MM.1S (cell line): ENCODE results near the gene DXO.
"Not testable (repeated sequence)": the region's sequence is repeated elsewhere in the genome, so short reads cannot be mapped to it uniquely, and the experiment has no call there.

ENCODE experiments used
- DNase-seq: peaks from one replicate; pipeline ENCODE4 v3.0.0-alpha.2; 2015
- H2AFZ ChIP-seq: fragments of 300-600 bp; sonication (generic); 2 replicates; pipeline ENCODE4 v1.6.0; 2016; ENCODE audit warnings: antibody characterized with exemption, low read length
- H3F3A ChIP-seq: fragments of 300-600 bp; sonication (generic); 2 replicates; pipeline ENCODE4 v1.6.1; 2016; ENCODE audit warnings: mild to moderate bottlenecking, antibody characterized with exemption, low read length, moderate library complexity, mixed read lengths; ENCODE audit not compliant: insufficient read depth
- H3K27ac ChIP-seq: fragments of 300-600 bp; sonication (generic); 2 replicates; pipeline ENCODE4 v1.5.1; 2016; ENCODE audit warnings: mild to moderate bottlenecking, low read length
- H3K27me3 ChIP-seq: fragments of 300-600 bp; sonication (generic); replicated peaks from 2 replicates; pipeline ENCODE4 v1.6.0; 2016; ENCODE audit warnings: low read length; ENCODE audit not compliant: insufficient read depth
- H3K36me3 ChIP-seq: fragments of 300-600 bp; sonication (generic); replicated peaks from 2 replicates; pipeline ENCODE4 v1.6.1; 2016; ENCODE audit warnings: mild to moderate bottlenecking, low read length, mixed read lengths; ENCODE audit not compliant: insufficient read depth
- H3K4me1 ChIP-seq: fragments of 300-600 bp; sonication (generic); 2 replicates; pipeline ENCODE4 v1.6.1; 2016; ENCODE audit warnings: low read length, mixed read lengths
- H3K4me2 ChIP-seq: fragments of 300-600 bp; sonication (generic); 2 replicates; pipeline ENCODE4 v1.6.0; 2016; ENCODE audit warnings: low read depth, low read length
- H3K4me3 ChIP-seq: fragments of 300-600 bp; sonication (generic); 2 replicates; pipeline ENCODE4 v1.5.1; 2016; ENCODE audit warnings: low read length, mixed read lengths
- H3K79me2 ChIP-seq: fragments of 300-600 bp; sonication (generic); 2 replicates; pipeline ENCODE4 v1.6.1; 2016; ENCODE audit warnings: mixed run types, low read length, mixed read lengths
- H3K9ac ChIP-seq: fragments of 300-600 bp; sonication (generic); 2 replicates; pipeline ENCODE4 v1.6.1; 2016; ENCODE audit warnings: low read length, mixed read lengths
- H3K9me2 ChIP-seq: fragments of 300-600 bp; sonication (generic); replicated peaks from 2 replicates; pipeline ENCODE4 v1.6.1; 2016; ENCODE audit warnings: mild to moderate bottlenecking, low read length, mixed read lengths; ENCODE audit not compliant: insufficient read depth
- H3K9me3 ChIP-seq: fragments of 300-600 bp; sonication (generic); replicated peaks from 2 replicates; pipeline ENCODE4 v1.6.1; 2016; ENCODE audit warnings: mild to moderate bottlenecking, low read length, mixed read lengths; ENCODE audit not compliant: insufficient read depth
- H4K20me1 ChIP-seq: fragments of 300-600 bp; sonication (generic); 2 replicates; pipeline ENCODE4 v1.6.1; 2016; ENCODE audit warnings: mild to moderate bottlenecking, low read length, moderate library complexity, mixed read lengths; ENCODE audit not compliant: insufficient read depth
- EZH2 ChIP-seq: fragments of 300-600 bp; sonication (generic); optimal IDR thresholded peaks from 2 replicates; pipeline ENCODE3; 2017; ENCODE audit warnings: low read depth, mild to moderate bottlenecking, antibody characterized with exemption, low read length, mixed read lengths
- EZH2phosphoT487 ChIP-seq: fragments of 300-600 bp; sonication (generic); IDR thresholded peaks from 2 replicates; pipeline ENCODE4 v1.6.1; 2018; ENCODE audit warnings: antibody characterized with exemption, low read length
- TF ChIP-seq, protein P1 (sequence below): fragments of 300-600 bp; sonication (generic); IDR thresholded peaks from 2 replicates; pipeline ENCODE4 v1.5.1; 2016; ENCODE audit warnings: antibody characterized with exemption, low read length, mixed read lengths

DXO gene

DNA sequence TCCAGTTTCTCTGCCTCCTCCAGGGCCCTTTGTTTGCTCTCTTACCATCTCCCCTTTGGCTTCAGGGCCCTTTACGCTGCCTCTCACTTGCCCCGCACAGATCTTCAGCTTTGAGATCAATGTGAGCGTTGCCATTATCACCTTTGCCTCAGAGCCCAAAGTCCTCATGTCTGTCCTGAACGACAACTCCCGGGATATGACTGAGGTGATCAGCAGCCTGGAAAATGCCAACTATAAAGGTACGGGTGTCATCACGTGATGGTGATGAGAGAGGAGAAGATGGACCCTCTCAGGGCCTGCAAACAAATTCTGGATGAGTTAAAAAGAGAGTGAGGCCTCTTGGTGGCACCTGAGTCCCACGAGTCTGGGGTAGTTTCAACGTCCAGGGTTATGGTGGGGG lies 36.1 kb downstream of the DXO start:
- Histone ChIP-seq H3K4me1 (no peaks in the 10 kb centered on the region), H3K4me2 (no peak overlapping the region), H3K27me3 (no peaks in the 10 kb centered on the region; the same call in 1 of the 2 replicates), H3K79me2 (no peaks in the 10 kb centered on the region), H3K9ac (no peak overlapping the region), H3K9me2 (no peaks in the 10 kb centered on the region), H4K20me1 (no peaks in the 10 kb centered on the region), H3K9me3 (no peaks in the 10 kb centered on the region), H3K4me3 (no peak overlapping the region), H3K36me3 (no peaks in the 10 kb centered on the region), H3K27ac (no peak overlapping the region), H2AFZ (no peak overlapping the region), H3F3A (no peaks in the 10 kb centered on the region)
- DNase-seq: no peak
- TF ChIP-seq, protein P1, sequence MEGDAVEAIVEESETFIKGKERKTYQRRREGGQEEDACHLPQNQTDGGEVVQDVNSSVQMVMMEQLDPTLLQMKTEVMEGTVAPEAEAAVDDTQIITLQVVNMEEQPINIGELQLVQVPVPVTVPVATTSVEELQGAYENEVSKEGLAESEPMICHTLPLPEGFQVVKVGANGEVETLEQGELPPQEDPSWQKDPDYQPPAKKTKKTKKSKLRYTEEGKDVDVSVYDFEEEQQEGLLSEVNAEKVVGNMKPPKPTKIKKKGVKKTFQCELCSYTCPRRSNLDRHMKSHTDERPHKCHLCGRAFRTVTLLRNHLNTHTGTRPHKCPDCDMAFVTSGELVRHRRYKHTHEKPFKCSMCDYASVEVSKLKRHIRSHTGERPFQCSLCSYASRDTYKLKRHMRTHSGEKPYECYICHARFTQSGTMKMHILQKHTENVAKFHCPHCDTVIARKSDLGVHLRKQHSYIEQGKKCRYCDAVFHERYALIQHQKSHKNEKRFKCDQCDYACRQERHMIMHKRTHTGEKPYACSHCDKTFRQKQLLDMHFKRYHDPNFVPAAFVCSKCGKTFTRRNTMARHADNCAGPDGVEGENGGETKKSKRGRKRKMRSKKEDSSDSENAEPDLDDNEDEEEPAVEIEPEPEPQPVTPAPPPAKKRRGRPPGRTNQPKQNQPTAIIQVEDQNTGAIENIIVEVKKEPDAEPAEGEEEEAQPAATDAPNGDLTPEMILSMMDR: no peak
- TF ChIP-seq EZH2phosphoT487 (no peak), EZH2 (no peak)

DNA sequence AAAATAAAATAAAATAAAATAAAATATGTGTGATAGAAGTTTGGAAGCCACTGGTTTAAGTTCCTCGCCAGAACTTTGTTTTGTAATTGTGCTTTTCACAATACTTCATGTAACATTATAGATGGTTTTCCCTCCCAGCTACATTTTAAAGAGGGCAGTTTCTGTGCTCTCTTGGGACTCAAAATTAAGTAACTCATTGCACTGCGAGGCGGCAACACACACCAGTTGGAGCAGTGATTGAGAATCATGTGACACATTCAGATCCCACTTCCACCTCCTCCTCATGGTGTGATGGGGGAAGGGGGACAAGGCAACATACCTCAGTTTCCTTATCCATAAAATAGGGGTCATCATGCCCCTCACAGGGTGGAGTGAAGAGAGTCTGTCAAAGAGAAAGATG lies 36.9 kb downstream of the DXO start:
- TF ChIP-seq EZH2phosphoT487 (no peak), EZH2 (no peak)
- TF ChIP-seq, protein P1: no peak
- Histone ChIP-seq H3K4me1 (no peaks in the 10 kb centered on the region), H4K20me1 (no peaks in the 10 kb centered on the region), H3F3A (no peaks in the 10 kb centered on the region), H3K27ac (no peak overlapping the region), H3K9me3 (no peaks in the 10 kb centered on the region), H3K4me3 (no peak overlapping the region), H3K9ac (no peak overlapping the region), H3K27me3 (no peaks in the 10 kb centered on the region; the same call in 1 of the 2 replicates), H3K4me2 (no peak overlapping the region), H2AFZ (no peak overlapping the region), H3K36me3 (no peaks in the 10 kb centered on the region), H3K9me2 (no peaks in the 10 kb centered on the region), H3K79me2 (no peaks in the 10 kb centered on the region)
- DNase-seq: no peak

DNA sequence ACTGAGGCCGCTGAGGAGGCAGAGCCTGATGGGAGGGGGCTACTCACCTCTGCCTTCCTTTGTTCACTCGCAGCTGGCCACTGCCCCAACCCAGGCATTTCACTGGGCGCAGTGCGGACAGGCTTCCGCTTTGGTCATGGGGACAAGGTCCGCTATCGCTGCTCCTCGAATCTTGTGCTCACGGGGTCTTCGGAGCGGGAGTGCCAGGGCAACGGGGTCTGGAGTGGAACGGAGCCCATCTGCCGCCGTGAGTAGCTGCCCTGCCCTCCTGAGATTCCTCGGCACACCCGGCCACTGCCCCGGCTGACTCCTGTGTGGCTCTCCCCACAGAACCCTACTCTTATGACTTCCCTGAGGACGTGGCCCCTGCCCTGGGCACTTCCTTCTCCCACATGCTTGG lies 38.4 kb downstream of the DXO start:
- no peak overlapping the region for H3K4me2 ChIP-seq
- H2AFZ ChIP-seq: no peak overlapping the region
- DNase-seq: no peak
- no peaks in the 10 kb centered on the region for H3K9me3 ChIP-seq
- no peaks in the 10 kb centered on the region for H3K9me2 ChIP-seq
- no peak overlapping the region for H3K27ac ChIP-seq
- no peaks in the 10 kb centered on the region for H3K36me3 ChIP-seq
- H3K27me3 ChIP-seq: no peaks in the 10 kb centered on the region; the same call in 1 of the 2 replicates
- no peak for TF ChIP-seq EZH2phosphoT487
- no peak for TF ChIP-seq EZH2
- TF ChIP-seq, protein P1: no peak
- H3K79me2 ChIP-seq: no peaks in the 10 kb centered on the region
- H3K4me1 ChIP-seq: no peaks in the 10 kb centered on the region
- no peak overlapping the region for H3K4me3 ChIP-seq
- no peaks in the 10 kb centered on the region for H3F3A ChIP-seq
- H3K9ac ChIP-seq: no peak overlapping the region
- H4K20me1 ChIP-seq: no peaks in the 10 kb centered on the region

DNA sequence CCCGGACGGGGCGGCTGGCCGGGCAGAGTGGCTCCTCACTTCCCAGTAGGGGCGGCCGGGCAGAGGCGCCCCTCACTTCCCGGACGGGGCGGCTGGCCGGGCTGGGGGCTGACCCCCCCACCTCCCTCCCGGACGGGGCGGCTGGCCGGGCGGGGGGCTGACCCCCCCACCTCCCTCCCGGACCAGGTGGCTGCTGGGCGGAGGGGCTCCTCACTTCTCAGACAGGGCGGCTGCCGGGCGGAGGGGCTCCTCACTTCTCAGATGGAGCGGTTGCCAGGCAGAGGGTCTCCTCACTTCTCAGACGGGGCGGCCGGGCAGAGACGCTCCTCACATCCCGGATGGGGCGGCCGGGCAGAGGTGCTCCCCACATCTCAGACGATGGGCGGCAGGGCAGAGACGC lies 39.8 kb downstream of the DXO start:
- H3K4me1 ChIP-seq, H3F3A ChIP-seq, H3K27ac ChIP-seq, H3K79me2 ChIP-seq, H3K4me2 ChIP-seq, H3K9me2 ChIP-seq, H3K9ac ChIP-seq, H2AFZ ChIP-seq, H3K36me3 ChIP-seq, H4K20me1 ChIP-seq, H3K27me3 ChIP-seq, H3K9me3 ChIP-seq, DNase-seq, H3K4me3 ChIP-seq: not testable (repeated sequence)
